Measurements from ENCODE around the gene KCNH1. TPM values are rescaled to one million over a fixed set of nuclear protein-coding genes. Genes with fewer than 3 reads are reported as not detected.

The KCNH1 gene
- total and polyA plus RNA-seq, 10 of the 15 experiments (the other 5 are each of a cell fraction or from before 2014, with no cell fraction given) = 0.02 to 0.04 (median 0.04) TPM; not detected in 7

DNA sequence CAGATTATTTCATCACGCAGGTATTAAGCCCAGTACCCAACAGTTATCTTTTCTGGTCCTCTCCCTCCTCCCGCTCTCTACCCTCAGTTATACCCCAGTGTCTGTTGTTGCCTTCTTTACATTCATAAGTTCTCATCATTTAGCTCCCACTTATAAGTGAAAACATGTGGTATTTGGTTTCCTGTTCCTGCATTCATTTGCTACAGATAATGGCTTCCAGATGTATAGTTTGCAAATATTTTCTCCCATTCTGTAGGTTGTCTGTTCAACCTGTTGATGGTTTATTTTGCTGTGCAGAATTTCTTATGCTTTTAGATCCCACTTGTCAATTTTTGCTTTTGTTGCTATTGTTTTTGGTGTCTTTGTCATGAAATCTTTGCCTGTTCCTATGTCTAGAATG lies 21.1 kb upstream of the KCNH1 start:
- RAD21 ChIA-PET (ENCODE audit: unreplicated experiment) = no interaction called here
- POLR2A ChIA-PET = no interaction called here
- Histone ChIP-seq H3K4me1 (ENCODE audit: control insufficient read depth, insufficient read depth, low read length) (no peaks in the 10 kb centered on the region), H4K20me1 (ENCODE audit: control insufficient read depth, insufficient read depth) (no peaks in the 10 kb centered on the region), H3K9ac (ENCODE audit: control insufficient read depth, insufficient read depth, low read length) (no peak overlapping the region), H3K27ac (ENCODE audit: control insufficient read depth, insufficient read depth) (no peak overlapping the region), H3K4me2 (ENCODE audit: control insufficient read depth, insufficient read depth) (no peak overlapping the region), H3K27me3 (replicated peaks in 1 of 2; ENCODE audit: control insufficient read depth in 2 of 2, insufficient read depth in 2 of 2, low read length in 1 of 2) (no peaks in the 10 kb centered on the region), H3K36me3 (ENCODE audit: control insufficient read depth in 2 of 2, insufficient read depth in 2 of 2, low read length in 1 of 2) (no peaks in the 10 kb centered on the region), H3K4me3 (no peak overlapping the region), H3K79me2 (ENCODE audit: control insufficient read depth, insufficient read depth, low read length) (no peaks in the 10 kb centered on the region), H3K9me3 (replicated peaks; ENCODE audit: control insufficient read depth, insufficient read depth, low read length) (no peaks in the 10 kb centered on the region), H2AFZ (ENCODE audit: control insufficient read depth, low read depth, low read length) (no peak overlapping the region)
- intact Hi-C loops (cut with micrococcal nuclease; ENCODE audit: unreplicated experiment) = no loop called here
- ATAC-seq (no peak), DNase-seq (ENCODE audit: low read depth, low spot score) (no peak), FAIRE-seq (no peak)
- SMC1A ChIA-PET (ENCODE audit: uncharacterized antibody, unreplicated experiment) = no interaction called here
- BruUV-seq (replicated peaks) = no TSS peak
- 96% methylated on average over 2 of the region's 2 CpGs for WGBS (ENCODE audit: insufficient coverage, insufficient replicate concordance, low lambda C conversion rate, missing lambda C conversion rate)
- no peak for TF ChIP-seq ETV6 (conservative IDR thresholded peaks at IDR 0.05 in 1 of 2, IDR thresholded peaks at IDR 0.05 in 1 of 2; ENCODE audit: borderline replicate concordance in 1 of 2, low read depth in 1 of 2)
- TF ChIP-seq, protein P1, sequence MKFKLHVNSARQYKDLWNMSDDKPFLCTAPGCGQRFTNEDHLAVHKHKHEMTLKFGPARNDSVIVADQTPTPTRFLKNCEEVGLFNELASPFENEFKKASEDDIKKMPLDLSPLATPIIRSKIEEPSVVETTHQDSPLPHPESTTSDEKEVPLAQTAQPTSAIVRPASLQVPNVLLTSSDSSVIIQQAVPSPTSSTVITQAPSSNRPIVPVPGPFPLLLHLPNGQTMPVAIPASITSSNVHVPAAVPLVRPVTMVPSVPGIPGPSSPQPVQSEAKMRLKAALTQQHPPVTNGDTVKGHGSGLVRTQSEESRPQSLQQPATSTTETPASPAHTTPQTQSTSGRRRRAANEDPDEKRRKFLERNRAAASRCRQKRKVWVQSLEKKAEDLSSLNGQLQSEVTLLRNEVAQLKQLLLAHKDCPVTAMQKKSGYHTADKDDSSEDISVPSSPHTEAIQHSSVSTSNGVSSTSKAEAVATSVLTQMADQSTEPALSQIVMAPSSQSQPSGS (IDR thresholded peaks at IDR 0.05; ENCODE audit: low read length) = no peak
- no peak for TF ChIP-seq SMC3 (IDR thresholded peaks at IDR 0.05; ENCODE audit: borderline replicate concordance, low read length)
- TF ChIP-seq, protein P2, sequence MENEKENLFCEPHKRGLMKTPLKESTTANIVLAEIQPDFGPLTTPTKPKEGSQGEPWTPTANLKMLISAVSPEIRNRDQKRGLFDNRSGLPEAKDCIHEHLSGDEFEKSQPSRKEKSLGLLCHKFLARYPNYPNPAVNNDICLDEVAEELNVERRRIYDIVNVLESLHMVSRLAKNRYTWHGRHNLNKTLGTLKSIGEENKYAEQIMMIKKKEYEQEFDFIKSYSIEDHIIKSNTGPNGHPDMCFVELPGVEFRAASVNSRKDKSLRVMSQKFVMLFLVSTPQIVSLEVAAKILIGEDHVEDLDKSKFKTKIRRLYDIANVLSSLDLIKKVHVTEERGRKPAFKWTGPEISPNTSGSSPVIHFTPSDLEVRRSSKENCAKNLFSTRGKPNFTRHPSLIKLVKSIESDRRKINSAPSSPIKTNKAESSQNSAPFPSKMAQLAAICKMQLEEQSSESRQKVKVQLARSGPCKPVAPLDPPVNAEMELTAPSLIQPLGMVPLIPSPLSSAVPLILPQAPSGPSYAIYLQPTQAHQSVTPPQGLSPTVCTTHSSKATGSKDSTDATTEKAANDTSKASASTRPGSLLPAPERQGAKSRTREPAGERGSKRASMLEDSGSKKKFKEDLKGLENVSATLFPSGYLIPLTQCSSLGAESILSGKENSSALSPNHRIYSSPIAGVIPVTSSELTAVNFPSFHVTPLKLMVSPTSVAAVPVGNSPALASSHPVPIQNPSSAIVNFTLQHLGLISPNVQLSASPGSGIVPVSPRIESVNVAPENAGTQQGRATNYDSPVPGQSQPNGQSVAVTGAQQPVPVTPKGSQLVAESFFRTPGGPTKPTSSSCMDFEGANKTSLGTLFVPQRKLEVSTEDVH (IDR thresholded peaks at IDR 0.05; ENCODE audit: low read depth, partially characterized antibody) = no peak
- TF ChIP-seq TCF12 (IDR thresholded peaks at IDR 0.05; ENCODE audit: low read depth, low read length) = no peak
- CTCF ChIA-PET = interaction anchor here (0.8 kb wide), 1 partner anchor 26 kb away, joined by 3 read pairs; no protein-coding TSS in a partner anchor
- in situ Hi-C loops (cut with MboI) = no loop called here

Data from GM12878 (cell line).